Esophagus muscularis mucosa (tissue), 4 donors: ENCODE measurements around the gene ZNF486. TPM values are rescaled to one million over a fixed set of nuclear protein-coding genes. Genes with fewer than 3 reads are reported as not detected.

ENCODE experiments used
- DNase-seq: peaks from one replicate; pipeline ENCODE4 v3.0.0-alpha.2; 2017; ENCODE audit errors: extremely low spot score
- H3K27ac ChIP-seq, 4 donors: fragments of 200-600 bp; sonication (generic); replicated peaks in 1 of 4; 1 replicate in 3 of 4; 2 replicates in 1 of 4; pipeline ENCODE4 v1.5.1; 2016 to 2019; ENCODE audit warnings: mild to moderate bottlenecking in 1 of 4
- H3K27me3 ChIP-seq, 4 donors: fragments of 200-600 bp; sonication (generic); one replicate each; pipeline versions ENCODE4 v1.5.1 to v1.6.0; 2016 to 2019
- H3K36me3 ChIP-seq, 4 donors: fragments of 200-600 bp; sonication (generic); one replicate each; pipeline ENCODE4 v1.5.1; 2016 to 2019
- H3K4me1 ChIP-seq, 4 donors: fragments of 200-600 bp; sonication (generic); one replicate each; pipeline ENCODE4 v1.5.1; 2016 to 2019
- H3K4me3 ChIP-seq, 4 donors: fragments of 200-600 bp; sonication (generic); 1 replicate in 2 of 4; 2 replicates in 2 of 4; pipeline ENCODE4 v1.5.1; 2016 to 2019; ENCODE audit warnings: mild to moderate bottlenecking in 4 of 4, moderate library complexity in 1 of 4
- H3K9me3 ChIP-seq, 4 donors: fragments of 200-600 bp; sonication (generic); 1 replicate in 3 of 4; 2 replicates in 1 of 4; pipeline ENCODE4 v1.5.1; 2016 to 2019
- CTCF ChIP-seq, 3 experiments: fragments of 200-600 bp in 2 of 3; fragments of 450-650 bp in 1 of 3; sonication (generic) in 2 of 3; IDR thresholded peaks; one replicate each; pipeline ENCODE4 v1.5.1; 2017 to 2019; ENCODE audit warnings: antibody characterized with exemption in 3 of 3, mild to moderate bottlenecking in 2 of 3, moderate library complexity in 1 of 3
- EP300 ChIP-seq: sonication (generic); formaldehyde crosslinking; IDR thresholded peaks from one replicate; pipeline ENCODE4 v1.6.1; 2017; ENCODE audit warnings: antibody characterized with exemption
- POLR2A ChIP-seq: fragments of 450-650 bp; IDR thresholded peaks from one replicate; pipeline ENCODE4 v1.6.1; 2017; ENCODE audit warnings: antibody characterized with exemption, moderate library complexity, mild to moderate bottlenecking, low read depth
- POLR2AphosphoS5 ChIP-seq, 2 donors: sonication (generic); formaldehyde crosslinking; IDR thresholded peaks; one replicate each; pipeline ENCODE4 v1.6.1; 2017; ENCODE audit warnings: antibody characterized with exemption in 2 of 2
- WGBS: methylation state at CpG from one replicate; pipeline ENCODE4 v1.1.5; 2018; 5-methylcytosine and 5-hydroxymethylcytosine counted together
- intact Hi-C: fragments of 100-400 bp; cut with DNase I; formaldehyde crosslinking; loops from one replicate; pipeline ENCODE4 v1.15.1; 2023
- total RNA-seq, 4 donors: library from RNA; depleted of rRNA; stranded (reverse); fragments of >200 nt; gene quantifications; one replicate each; pipeline versions ENCODE4 v1.1.0 to v1.2.1, GENCODE V29; 2016

ZNF486 gene
- total RNA-seq, 4 donors from 2014 or later, result 3.5 to 4.2 (median 3.9) TPM

- WGBS, result 0% methylated on average over 15 of the region's 36 CpGs
- Histone ChIP-seq H3K36me3 (no peaks in the 10 kb centered on the region), H3K4me1 (peaks cover 12 to 16% (median 13%) of the 10 kb centered on the region in 4 donors), H3K4me3 (peak overlapping the region; percentile 65 to 72 (median 68)), H3K27ac (peak overlapping the region in 3 of 4 donors; percentile 31 to 67 (median 47)), H3K27me3 (no peaks in the 10 kb centered on the region), H3K9me3 (no peaks in the 10 kb centered on the region)
- TF ChIP-seq CTCF (IDR thresholded peaks at IDR 0.05), result peak in 1 of 3 experiments; percentile 14
- peak in 1 of 2 donors; percentile 60 for TF ChIP-seq POLR2AphosphoS5 (IDR thresholded peaks at IDR 0.05)
- TF ChIP-seq POLR2A, result no peak
- peak; percentile 96 for DNase-seq
- intact Hi-C loops, result no loop called here
Observed at GRCh38 chr19:20237773-20238623, 71.0 kb downstream of the ZNF486 start.

- intact Hi-C loops, result no loop called here
- no peak for TF ChIP-seq POLR2A
- no peak for TF ChIP-seq CTCF (IDR thresholded peaks at IDR 0.05)
- no peak for TF ChIP-seq POLR2AphosphoS5 (IDR thresholded peaks at IDR 0.05)
- no peak for TF ChIP-seq EP300
- Histone ChIP-seq H3K27ac (no peak overlapping the region), H3K36me3 (no peaks in the 10 kb centered on the region), H3K27me3 (no peaks in the 10 kb centered on the region), H3K4me1 (peaks cover 2 to 10% (median 3%) of the 10 kb centered on the region in 4 donors), H3K9me3 (no peaks in the 10 kb centered on the region), H3K4me3 (no peak overlapping the region)
- 89% methylated on average over 4 of the region's 4 CpGs for WGBS
- DNase-seq, result no peak
Observed at GRCh38 chr19:20243629-20244028, 76.6 kb downstream of the ZNF486 start.

GRCh38 chr19:20244356-20244755 lies 77.3 kb downstream of the ZNF486 start:
- TF ChIP-seq POLR2AphosphoS5 (IDR thresholded peaks at IDR 0.05) (no peak), POLR2A (no peak), CTCF (IDR thresholded peaks at IDR 0.05) (no peak), EP300 (no peak)
- H3K27ac ChIP-seq, result no peak overlapping the region
- no peaks in the 10 kb centered on the region for H3K27me3 ChIP-seq
- no peaks in the 10 kb centered on the region for H3K36me3 ChIP-seq
- no peak overlapping the region for H3K4me3 ChIP-seq
- peaks cover 0 to 3% (median 0%) of the 10 kb centered on the region in 4 donors for H3K4me1 ChIP-seq
- H3K9me3 ChIP-seq, result no peaks in the 10 kb centered on the region
- DNase-seq, result no peak
- 90% methylated on average over 3 of the region's 3 CpGs for WGBS
- intact Hi-C loops, result no loop called here

- DNase-seq, result no peak
- H3K4me1 ChIP-seq, result no peaks in the 10 kb centered on the region
Observed at GRCh38 chr19:20245309-20245708, 78.3 kb downstream of the ZNF486 start.

More at GRCh38 chr19:20245309-20245708, 78.3 kb downstream of the ZNF486 start:
- no peaks in the 10 kb centered on the region for H3K36me3 ChIP-seq
- H3K9me3 ChIP-seq, result no peaks in the 10 kb centered on the region
- H3K27me3 ChIP-seq, result no peaks in the 10 kb centered on the region
- TF ChIP-seq POLR2A (no peak), CTCF (IDR thresholded peaks at IDR 0.05) (no peak), POLR2AphosphoS5 (IDR thresholded peaks at IDR 0.05) (no peak), EP300 (no peak)
- H3K27ac ChIP-seq, result no peak overlapping the region
- intact Hi-C loops, result no loop called here
- no peak overlapping the region for H3K4me3 ChIP-seq
